Osteocyte (in vitro differentiated cells): ENCODE data around the gene HTRA2. TPM values are rescaled to one million over a fixed set of nuclear protein-coding genes. Genes with fewer than 3 reads are reported as not detected.

Experiments used
- DNase-seq: peaks from one replicate; pipeline ENCODE4 v3.0.0; 2021; ENCODE audit warnings: mixed read lengths; ENCODE audit not compliant: unreplicated experiment; ENCODE audit errors: extremely low spot score
- H3K27ac Mint-ChIP-seq: one replicate; pipeline ENCODE4 v1.8.0; 2021; ENCODE audit warnings: mild to moderate bottlenecking, mixed read lengths; ENCODE audit not compliant: unreplicated experiment
- H3K27me3 Mint-ChIP-seq: one replicate; pipeline ENCODE4 v1.8.0; 2021; ENCODE audit warnings: mixed read lengths; ENCODE audit not compliant: unreplicated experiment
- H3K36me3 Mint-ChIP-seq: one replicate; pipeline ENCODE4 v1.8.0; 2021; ENCODE audit warnings: mixed read lengths; ENCODE audit not compliant: unreplicated experiment
- H3K4me1 Mint-ChIP-seq: one replicate; pipeline ENCODE4 v1.8.0; 2021; ENCODE audit warnings: mixed read lengths; ENCODE audit not compliant: unreplicated experiment
- H3K4me3 Mint-ChIP-seq: one replicate; pipeline ENCODE4 v1.8.0; 2021; ENCODE audit warnings: mild to moderate bottlenecking, moderate library complexity, mixed read lengths; ENCODE audit not compliant: unreplicated experiment
- H3K9me3 Mint-ChIP-seq: one replicate; pipeline ENCODE4 v1.8.0; 2021; ENCODE audit warnings: mixed read lengths; ENCODE audit not compliant: unreplicated experiment
- total RNA-seq: library from RNA; stranded (reverse); gene quantifications from 2 replicates; pipeline ENCODE4 v1.2.1, GENCODE V29; 2021
- TF ChIP-seq, protein P1 (sequence below): fragments of 200-600 bp; sonication (generic); IDR thresholded peaks from 2 replicates; pipeline ENCODE4 v1.5.0; 2021; ENCODE audit warnings: antibody characterized with exemption, mild to moderate bottlenecking, moderate library complexity

Gene HTRA2
- total RNA-seq, 1 donor from 2014 or later: 32.3 TPM

DNA sequence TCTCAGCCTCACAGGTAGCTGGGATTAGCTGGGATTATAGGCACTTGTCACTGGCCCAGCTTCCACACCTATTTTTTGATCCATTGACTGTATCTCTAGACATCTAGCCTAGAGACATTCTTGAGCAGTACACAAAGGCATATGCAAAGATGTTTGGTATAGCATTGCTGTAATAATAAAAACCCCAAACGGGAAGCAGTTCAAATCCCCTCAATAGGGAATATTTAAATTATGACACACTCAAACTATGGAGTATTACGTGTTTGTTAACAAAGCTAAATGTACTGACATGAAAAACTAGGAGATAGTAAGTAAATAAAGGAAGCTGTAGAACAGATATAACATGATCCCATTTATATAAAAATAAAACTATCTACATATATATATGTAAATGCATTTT lies 52.5 kb downstream of the HTRA2 start:
- H3K36me3 Mint-ChIP-seq: no peaks in the 10 kb centered on the region
- peaks cover 21% of the 10 kb centered on the region for H3K4me1 Mint-ChIP-seq
- H3K4me3 Mint-ChIP-seq: no peak overlapping the region
- no peaks in the 10 kb centered on the region for H3K9me3 Mint-ChIP-seq
- H3K27me3 Mint-ChIP-seq: no peaks in the 10 kb centered on the region
- no peak for DNase-seq
- TF ChIP-seq, protein P1, sequence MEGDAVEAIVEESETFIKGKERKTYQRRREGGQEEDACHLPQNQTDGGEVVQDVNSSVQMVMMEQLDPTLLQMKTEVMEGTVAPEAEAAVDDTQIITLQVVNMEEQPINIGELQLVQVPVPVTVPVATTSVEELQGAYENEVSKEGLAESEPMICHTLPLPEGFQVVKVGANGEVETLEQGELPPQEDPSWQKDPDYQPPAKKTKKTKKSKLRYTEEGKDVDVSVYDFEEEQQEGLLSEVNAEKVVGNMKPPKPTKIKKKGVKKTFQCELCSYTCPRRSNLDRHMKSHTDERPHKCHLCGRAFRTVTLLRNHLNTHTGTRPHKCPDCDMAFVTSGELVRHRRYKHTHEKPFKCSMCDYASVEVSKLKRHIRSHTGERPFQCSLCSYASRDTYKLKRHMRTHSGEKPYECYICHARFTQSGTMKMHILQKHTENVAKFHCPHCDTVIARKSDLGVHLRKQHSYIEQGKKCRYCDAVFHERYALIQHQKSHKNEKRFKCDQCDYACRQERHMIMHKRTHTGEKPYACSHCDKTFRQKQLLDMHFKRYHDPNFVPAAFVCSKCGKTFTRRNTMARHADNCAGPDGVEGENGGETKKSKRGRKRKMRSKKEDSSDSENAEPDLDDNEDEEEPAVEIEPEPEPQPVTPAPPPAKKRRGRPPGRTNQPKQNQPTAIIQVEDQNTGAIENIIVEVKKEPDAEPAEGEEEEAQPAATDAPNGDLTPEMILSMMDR: no peak
- no peak overlapping the region for H3K27ac Mint-ChIP-seq

Other genes with a start within 250 kb of the HTRA2 start
- 1.6 and 2.3 TPM in 2 replicates for gene SLC4A5, start 186.5 kb upstream of the HTRA2 start, total RNA-seq
- 182 and 186 TPM in 2 replicates for gene DCTN1, start 149.6 kb upstream of the HTRA2 start, total RNA-seq
- 2.4 and 2.8 TPM in 2 replicates for gene C2orf81, start 108.3 kb upstream of the HTRA2 start, total RNA-seq
- 15.8 and 16.2 TPM in 2 replicates for gene WDR54, start 108.2 kb upstream of the HTRA2 start, total RNA-seq
- gene RTKN, start 88.0 kb upstream of the HTRA2 start, total RNA-seq: 19.1 and 22.1 TPM in 2 replicates
- gene INO80B, start 74.8 kb upstream of the HTRA2 start, total RNA-seq: 34.9 and 41.9 TPM in 2 replicates
- gene WBP1, start 71.5 kb upstream of the HTRA2 start, total RNA-seq: 86.3 and 96.1 TPM in 2 replicates
- 55.9 and 59.5 TPM in 2 replicates for gene MOGS, start 64.6 kb upstream of the HTRA2 start, total RNA-seq
- gene MRPL53, start 57.3 kb upstream of the HTRA2 start, total RNA-seq: 61.5 and 67.5 TPM in 2 replicates
- 20.6 TPM in 2 replicates for gene CCDC142, start 46.9 kb upstream of the HTRA2 start, total RNA-seq
- gene TTC31, start 46.9 kb upstream of the HTRA2 start, total RNA-seq: 24.2 and 24.3 TPM in 2 replicates
- 1.0 and 1.1 TPM in 2 replicates for gene LBX2, start 30.3 kb upstream of the HTRA2 start, total RNA-seq
- gene PCGF1, start 22.2 kb upstream of the HTRA2 start, total RNA-seq: 32.2 and 32.5 TPM in 2 replicates
- not detected in 2 replicates for gene TLX2, start 15.5 kb upstream of the HTRA2 start, total RNA-seq
- 0.26 and 0.32 TPM in 2 replicates for gene DQX1, start 3.7 kb upstream of the HTRA2 start, total RNA-seq
- gene AUP1, start 227 bp upstream of the HTRA2 start, total RNA-seq: 96.3 and 97.1 TPM in 2 replicates
- gene LOXL3, start 24.0 kb downstream of the HTRA2 start, total RNA-seq: 58.1 and 62.1 TPM in 2 replicates
- gene DOK1, start 24.8 kb downstream of the HTRA2 start, total RNA-seq: 15.8 and 17.7 TPM in 2 replicates
- not detected in 2 replicates for gene M1AP, start 118.4 kb downstream of the HTRA2 start, total RNA-seq
- gene SEMA4F, start 124.3 kb downstream of the HTRA2 start, total RNA-seq: 12.1 and 14.2 TPM in 2 replicates